PC-3 (cell line): ENCODE measurements around the gene ITSN1.

Experiments used
- EZH2 ChIP-seq: fragments of 300-600 bp; sonication (generic); IDR thresholded peaks from one replicate; pipeline ENCODE4 v1.6.1; 2017; ENCODE audit warnings: antibody characterized with exemption, mild to moderate bottlenecking, low read length; ENCODE audit not compliant: unreplicated experiment
- EZH2phosphoT487 ChIP-seq: fragments of 300-600 bp; sonication (generic); IDR thresholded peaks from 2 replicates; pipeline ENCODE4 v1.6.1; 2018; ENCODE audit warnings: mild to moderate bottlenecking, antibody characterized with exemption, low read length, borderline replicate concordance
- TF ChIP-seq, protein P1 (sequence below): fragments of 300-600 bp; sonication (generic); conservative IDR thresholded peaks from 2 replicates; pipeline ENCODE4 v1.5.1; 2017; ENCODE audit warnings: antibody characterized with exemption, low read depth, mild to moderate bottlenecking, low read length

DNA sequence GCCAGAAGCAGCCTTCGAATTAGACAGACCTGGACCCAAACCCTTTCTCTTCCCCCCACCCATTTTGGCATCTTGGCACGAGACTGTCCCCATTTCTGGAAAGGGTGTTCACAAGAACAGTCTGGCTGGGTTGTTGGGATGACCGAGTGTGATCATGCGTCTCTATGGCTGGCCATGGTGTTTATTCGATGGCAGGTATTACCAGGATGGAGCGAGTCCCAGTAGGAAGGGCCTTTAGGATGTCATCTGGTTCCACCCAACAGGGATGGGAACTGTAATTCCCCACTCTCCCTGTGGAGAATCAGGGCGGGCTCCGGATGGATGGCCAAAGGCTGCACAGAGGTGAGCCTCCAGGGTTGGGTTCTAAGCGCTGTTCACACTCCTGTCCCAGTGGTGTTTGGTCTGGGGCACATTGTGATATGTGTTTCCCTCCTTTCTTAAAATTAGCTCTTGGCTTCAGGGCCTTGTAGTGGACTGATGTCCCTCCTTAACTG, 306.7 kb downstream of the ITSN1 start:
- TF ChIP-seq, protein P1, sequence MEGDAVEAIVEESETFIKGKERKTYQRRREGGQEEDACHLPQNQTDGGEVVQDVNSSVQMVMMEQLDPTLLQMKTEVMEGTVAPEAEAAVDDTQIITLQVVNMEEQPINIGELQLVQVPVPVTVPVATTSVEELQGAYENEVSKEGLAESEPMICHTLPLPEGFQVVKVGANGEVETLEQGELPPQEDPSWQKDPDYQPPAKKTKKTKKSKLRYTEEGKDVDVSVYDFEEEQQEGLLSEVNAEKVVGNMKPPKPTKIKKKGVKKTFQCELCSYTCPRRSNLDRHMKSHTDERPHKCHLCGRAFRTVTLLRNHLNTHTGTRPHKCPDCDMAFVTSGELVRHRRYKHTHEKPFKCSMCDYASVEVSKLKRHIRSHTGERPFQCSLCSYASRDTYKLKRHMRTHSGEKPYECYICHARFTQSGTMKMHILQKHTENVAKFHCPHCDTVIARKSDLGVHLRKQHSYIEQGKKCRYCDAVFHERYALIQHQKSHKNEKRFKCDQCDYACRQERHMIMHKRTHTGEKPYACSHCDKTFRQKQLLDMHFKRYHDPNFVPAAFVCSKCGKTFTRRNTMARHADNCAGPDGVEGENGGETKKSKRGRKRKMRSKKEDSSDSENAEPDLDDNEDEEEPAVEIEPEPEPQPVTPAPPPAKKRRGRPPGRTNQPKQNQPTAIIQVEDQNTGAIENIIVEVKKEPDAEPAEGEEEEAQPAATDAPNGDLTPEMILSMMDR: no peak
- no peak for TF ChIP-seq EZH2
- no peak for TF ChIP-seq EZH2phosphoT487
